GM21576 (cell line): Measurements from ENCODE around the gene ARMC12.
"Not testable (repeated sequence)": the region's sequence is repeated elsewhere in the genome, so short reads cannot be mapped to it uniquely, and the experiment has no call there.

Experiments
- ATAC-seq: cut with Tn5 transposase; IDR thresholded peaks from one replicate; pipeline ENCODE4 v1.9.1; 2021; ENCODE audit warnings: mild to moderate bottlenecking, moderate library complexity; ENCODE audit not compliant: unreplicated experiment

ARMC12 gene

GRCh38 chr6:35736982-35737412, at the start of gene ARMC12:
TSS of gene ARMC12 (plus strand) at chr6:35737032. CDS start at chr6:35737109, 77 bp downstream.
- ATAC-seq = no peak

GRCh38 chr6:35687658-35688604, 48.9 kb upstream of the ARMC12 start:
- peak; percentile 42 for ATAC-seq

- peak; percentile 82 for ATAC-seq
These were observed 48.1 kb upstream of the ARMC12 start, which contains the start of gene FKBP5 for GRCh38 chr6:35688605-35689322. TSS of gene FKBP5 (minus strand) at chr6:35688915. CDS start at chr6:35642824, 46,091 bp downstream.

- not testable (repeated sequence) for ATAC-seq
These were observed 46.8 kb upstream of the ARMC12 start for GRCh38 chr6:35690006-35690405.

- no peak for ATAC-seq
These were observed 46.3 kb upstream of the ARMC12 start for GRCh38 chr6:35690484-35690883.

GRCh38 chr6:35691027-35691824, 45.6 kb upstream of the ARMC12 start:
- ATAC-seq = no peak

- ATAC-seq = no peak
These were observed 42.4 kb upstream of the ARMC12 start for GRCh38 chr6:35694462-35694861.

- not testable (repeated sequence) for ATAC-seq
These were observed 38.4 kb upstream of the ARMC12 start for GRCh38 chr6:35698430-35698829.

- no peak for ATAC-seq
These were observed 38.0 kb upstream of the ARMC12 start for GRCh38 chr6:35698858-35699257.

- no peak for ATAC-seq
These were observed 33.3 kb upstream of the ARMC12 start for GRCh38 chr6:35703554-35703953.

GRCh38 chr6:35706468-35706867, 30.4 kb upstream of the ARMC12 start:
- no peak for ATAC-seq

GRCh38 chr6:35707714-35708407, 29.0 kb upstream of the ARMC12 start:
- no peak for ATAC-seq

GRCh38 chr6:35708585-35708984, 28.2 kb upstream of the ARMC12 start:
- ATAC-seq = no peak

- no peak for ATAC-seq
These were observed 26.5 kb upstream of the ARMC12 start for GRCh38 chr6:35710241-35710847.

GRCh38 chr6:35711731-35712130, 25.1 kb upstream of the ARMC12 start:
- ATAC-seq = no peak

GRCh38 chr6:35713006-35713767, 23.6 kb upstream of the ARMC12 start:
- ATAC-seq = no peak

GRCh38 chr6:35716798-35717197, 20.0 kb upstream of the ARMC12 start:
- ATAC-seq = no peak

- no peak for ATAC-seq
These were observed 19.1 kb upstream of the ARMC12 start for GRCh38 chr6:35717449-35718374.
